ELF-1 (cell line): ENCODE data around the gene HOXA7.

Experiments
- DNase-seq: peaks from one replicate; pipeline ENCODE4 v3.0.0-alpha.2; 2016; ENCODE audit warnings: low read depth, low spot score

Gene HOXA7

GRCh38 chr7:27159266-27160144 is 3.0 kb upstream of the HOXA7 start:
- peak; percentile 49 for DNase-seq

DNA sequence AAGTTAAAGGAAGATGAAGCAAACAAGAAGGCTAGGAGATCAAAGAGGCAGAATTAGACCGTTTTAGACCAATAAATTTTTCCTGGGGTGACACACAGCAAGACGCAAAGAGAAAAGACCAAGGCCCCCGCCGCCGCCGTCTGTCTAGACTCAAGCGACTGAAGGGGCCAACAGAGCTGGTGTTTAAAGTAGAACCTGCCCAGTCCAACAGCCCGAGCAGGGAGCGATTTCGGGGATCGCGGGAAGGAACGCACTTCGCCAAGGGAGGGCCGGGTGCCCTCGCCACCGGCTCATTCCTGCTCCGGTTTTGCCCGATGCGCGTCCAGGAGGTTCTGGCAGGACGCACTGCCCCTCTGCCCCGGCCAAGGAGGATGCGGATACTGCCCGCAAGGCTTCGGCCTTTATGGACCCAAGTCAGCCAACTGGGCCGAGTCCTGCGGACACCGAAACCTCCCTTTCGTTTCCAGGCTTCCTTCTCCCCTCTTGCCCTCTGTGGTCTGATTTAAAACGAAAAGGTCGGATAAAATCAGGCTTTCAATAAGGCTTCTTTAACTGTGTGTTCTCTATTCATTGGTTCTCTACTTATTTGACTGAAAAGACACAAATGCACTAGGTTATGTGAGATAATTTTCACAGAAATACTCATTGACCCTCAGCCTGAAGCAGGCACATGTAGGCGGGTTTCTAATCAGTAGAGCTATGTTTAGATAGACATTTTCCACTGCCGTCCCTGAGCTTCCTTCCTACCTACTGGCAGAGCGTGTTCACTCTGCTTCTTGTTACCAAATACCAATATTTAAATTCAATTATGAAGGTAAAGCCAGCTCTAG is 2.2 kb upstream of the HOXA7 start:
- DNase-seq, result peak; percentile 36

- DNase-seq, result peak; percentile 32
Observed at GRCh38 chr7:27157702-27158431, 1.4 kb upstream of the HOXA7 start.

DNA sequence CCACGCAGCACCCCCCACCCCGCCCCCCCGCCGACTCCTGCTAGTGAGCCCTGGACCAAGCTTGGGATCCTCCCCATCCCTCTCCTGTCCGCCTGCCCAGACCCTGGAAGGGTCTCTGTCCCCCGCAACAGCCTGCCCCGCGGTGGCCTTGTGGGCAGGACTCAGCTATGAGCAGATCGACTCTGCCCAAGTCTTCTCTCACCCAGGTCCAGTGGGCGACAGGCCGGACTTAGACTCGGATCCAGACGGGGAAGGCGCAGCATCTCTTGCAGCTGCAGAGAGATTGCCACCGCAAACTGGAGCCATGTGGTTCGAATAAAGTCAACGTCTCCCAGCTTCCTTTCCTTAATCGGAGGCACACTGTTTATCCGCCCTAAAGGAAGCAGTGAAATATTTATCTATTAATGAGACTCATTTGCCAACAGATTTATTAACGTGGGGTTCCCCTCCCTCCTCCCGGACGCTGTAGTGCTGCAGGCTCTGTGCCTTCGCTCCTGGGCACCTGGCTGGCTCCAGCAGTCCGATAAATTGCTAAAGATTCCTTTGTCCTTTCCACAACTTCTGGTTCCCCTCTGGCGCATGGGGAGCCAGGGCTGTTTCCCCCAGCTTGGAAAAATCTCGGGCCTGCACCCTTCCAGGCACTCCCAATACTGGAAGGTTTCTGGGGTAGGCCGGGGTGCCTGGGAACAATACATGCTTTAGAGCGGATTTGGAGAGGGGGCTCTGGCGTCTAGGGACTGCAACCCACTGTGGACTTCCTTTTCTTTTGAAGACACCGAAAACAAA is 634 bp upstream of the HOXA7 start:
- DNase-seq, result peak; percentile 33

DNA sequence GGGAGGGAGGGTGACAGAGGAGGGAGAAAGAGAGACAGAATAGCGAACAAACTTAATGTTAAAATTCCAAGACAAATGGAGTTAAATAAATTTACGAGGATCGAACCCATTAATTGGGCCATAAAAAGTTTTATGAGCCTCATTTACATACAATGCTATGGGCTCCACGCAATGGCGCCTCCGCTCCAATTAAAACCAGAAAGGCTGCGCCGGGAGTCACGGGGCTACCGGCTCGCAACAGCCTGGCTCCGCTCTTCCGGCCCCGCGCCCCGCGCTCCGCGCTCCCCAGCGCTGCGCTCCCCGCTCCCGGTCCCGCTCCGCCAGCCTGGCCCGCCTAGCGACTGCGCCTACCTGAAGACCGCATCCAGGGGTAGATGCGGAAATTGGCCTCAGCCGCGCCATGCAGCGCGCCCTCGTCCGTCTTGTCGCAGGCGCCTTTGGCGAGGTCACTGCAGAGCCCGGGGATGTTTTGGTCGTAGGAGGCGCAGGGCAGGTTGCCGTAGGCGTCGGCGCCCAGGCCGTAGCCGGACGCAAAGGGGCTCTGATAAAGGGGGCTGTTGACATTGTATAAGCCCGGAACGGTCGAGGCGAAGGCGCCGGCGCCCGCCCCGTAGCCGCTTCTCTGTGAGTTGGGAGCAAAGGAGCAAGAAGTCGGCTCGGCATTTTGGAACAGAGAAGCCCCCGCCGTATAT is 513 bp downstream of the HOXA7 start:
- peak; percentile 70 for DNase-seq

- peak; percentile 63 for DNase-seq
Observed at GRCh38 chr7:27154901-27155815, 1.3 kb downstream of the HOXA7 start.

DNA sequence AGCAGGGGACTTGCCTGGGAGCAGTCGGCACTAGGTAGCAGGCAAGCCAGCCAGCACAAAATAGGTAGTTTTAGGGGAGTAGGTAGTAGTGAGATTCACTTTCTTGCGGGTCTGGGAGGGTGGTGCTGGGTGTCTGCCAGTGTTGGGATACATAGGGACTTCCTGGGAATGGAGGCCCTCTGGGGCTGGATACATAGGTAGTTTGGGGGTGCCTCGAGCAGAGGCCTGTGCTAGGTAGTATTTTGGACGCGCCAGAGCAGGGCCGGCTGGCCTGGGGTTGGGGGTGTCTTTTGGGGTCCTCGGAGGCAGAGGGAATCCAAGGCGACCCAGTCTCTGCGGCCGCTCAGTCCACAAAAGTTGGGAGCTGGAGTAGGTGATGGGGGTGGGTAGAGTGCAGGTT is 2.1 kb downstream of the HOXA7 start:
- DNase-seq, result peak; percentile 5

DNA sequence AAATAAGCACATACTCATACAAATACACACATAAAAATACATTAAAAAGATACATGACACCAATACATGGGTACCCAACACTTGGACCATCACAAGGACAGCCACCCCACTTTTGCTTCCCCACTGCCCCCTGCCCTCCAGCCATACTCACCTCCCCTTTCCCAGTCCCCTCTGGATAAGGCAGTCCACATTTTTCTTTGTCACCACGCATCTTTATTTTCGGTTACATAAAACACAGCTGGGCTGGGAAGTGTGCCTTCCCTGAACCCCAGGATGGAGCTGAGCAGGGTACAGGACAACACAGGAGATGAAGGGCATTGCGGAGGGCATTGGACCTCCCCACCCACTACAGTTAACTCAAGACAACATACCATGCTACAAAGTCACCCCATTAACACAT is 2.9 kb downstream of the HOXA7 start:
- peak; percentile 1 for DNase-seq

DNA sequence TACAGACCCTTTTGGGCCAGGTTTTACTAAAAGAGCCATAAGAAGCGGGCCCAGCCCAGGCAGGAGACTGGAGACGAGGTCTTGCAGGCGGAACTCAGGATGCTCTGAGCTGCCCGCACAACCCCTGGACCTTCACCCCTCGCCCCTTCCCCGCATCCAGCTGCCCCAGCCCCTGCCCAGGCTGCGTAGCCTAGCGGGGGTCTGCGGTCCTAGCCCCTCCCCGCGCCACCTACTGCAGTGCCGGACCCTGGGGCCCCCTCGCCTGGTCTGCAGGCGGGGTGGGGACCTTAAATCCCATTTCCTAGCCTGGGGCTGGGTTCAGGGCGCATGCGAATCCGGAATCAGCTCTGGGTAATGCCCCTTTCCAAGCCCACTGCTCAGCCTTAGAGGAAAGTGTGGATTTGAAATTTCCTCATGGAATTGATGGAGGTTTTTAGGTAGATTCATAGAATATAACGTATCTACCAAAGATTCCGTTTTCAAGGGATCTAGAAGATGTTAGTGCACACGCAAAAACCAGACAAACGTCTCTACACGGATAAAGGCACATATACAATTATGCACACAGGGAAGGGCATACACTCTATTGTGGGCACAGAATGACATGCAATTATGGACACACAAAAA is 3.5 kb downstream of the HOXA7 start:
- DNase-seq, result no peak

DNA sequence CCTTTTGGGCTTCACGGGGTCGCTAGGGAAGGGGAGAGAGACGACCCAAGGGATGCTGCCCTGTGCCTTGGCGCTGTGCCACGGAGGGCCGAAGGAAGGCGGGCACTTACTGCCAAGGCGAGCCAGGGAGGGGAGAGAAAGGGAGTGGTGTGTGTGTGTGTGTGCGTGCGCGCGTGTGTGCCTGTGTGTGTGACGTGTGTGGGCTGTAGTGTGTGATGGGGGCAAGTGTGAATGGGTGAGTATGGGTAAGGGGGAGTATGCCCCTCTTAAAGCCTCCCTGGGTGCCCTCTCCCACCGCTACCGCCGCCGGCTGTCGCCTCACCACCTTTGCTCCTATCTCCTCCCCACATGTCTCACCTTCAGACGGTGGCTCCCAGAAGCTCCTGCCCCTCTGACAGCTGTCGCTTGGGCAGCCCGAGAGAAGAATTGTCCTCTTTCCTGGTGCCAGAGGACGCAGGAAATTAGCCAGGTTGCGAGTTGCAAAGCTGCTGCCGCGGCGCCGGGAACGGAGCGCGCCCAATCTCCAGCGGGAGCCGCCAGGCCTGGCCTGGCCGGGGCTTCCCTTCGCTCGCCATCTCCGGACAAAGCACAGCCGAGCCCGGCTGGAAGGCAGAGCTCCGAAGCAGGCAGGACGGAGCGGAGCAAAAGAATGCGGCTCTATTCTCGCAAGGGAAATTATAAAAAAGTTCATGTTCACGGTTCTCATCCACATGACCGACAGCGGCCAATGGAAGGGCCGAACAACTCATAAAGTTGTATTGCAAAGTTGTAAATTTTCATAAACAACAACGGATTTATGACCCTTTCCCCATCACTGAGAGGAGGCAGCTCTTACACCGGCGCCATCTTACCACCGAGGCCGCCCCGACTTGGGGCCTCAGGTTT is 4.3 kb downstream of the HOXA7 start, which contains the start of gene HOXA3:
Gene HOXA3 (minus strand): TSS at position 653 of the 885 bp plus-strand sequence. CDS start 41,943 bp downstream, outside the sequence.
- DNase-seq, result peak; percentile 63

- DNase-seq, result no peak
Observed at GRCh38 chr7:27151341-27151930, 5.0 kb downstream of the HOXA7 start.

DNA sequence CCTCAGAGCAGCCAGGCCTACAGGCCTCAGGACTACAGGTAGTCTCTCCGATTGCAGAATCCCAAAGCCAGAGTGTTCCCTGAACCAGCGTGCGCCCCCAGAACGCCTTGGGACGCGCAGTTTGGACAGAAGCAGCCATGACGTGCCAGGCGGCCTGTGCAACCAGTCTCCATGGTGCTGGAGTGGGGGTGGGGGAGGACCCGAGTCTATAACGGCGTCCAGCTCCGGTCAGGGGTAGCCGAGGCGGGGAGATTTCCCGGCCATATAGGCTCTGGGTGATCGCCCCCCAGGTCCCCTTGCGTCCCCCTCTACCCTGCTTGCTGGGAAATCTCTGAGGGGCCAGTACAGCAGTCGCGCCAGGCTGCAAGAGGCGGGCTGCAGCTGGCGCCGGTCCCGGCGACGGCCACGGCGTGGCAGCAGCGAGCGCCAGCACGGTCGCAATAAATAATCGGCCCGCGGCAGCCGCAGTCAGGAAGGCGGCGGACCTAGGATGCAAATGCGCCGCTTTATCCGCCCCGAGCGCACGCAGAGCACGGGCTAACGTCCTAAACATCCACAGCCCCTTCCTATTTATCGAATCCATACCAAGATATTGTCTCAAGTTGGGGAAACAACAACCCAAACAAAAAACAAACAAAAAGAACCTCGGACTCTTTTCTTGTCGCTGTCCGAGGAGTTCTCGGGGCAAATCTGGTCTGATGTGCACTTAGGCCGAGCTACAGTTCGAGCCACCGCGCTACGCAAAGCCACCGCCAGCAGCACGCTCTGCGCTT is 5.7 kb downstream of the HOXA7 start:
- DNase-seq, result peak; percentile 92

DNA sequence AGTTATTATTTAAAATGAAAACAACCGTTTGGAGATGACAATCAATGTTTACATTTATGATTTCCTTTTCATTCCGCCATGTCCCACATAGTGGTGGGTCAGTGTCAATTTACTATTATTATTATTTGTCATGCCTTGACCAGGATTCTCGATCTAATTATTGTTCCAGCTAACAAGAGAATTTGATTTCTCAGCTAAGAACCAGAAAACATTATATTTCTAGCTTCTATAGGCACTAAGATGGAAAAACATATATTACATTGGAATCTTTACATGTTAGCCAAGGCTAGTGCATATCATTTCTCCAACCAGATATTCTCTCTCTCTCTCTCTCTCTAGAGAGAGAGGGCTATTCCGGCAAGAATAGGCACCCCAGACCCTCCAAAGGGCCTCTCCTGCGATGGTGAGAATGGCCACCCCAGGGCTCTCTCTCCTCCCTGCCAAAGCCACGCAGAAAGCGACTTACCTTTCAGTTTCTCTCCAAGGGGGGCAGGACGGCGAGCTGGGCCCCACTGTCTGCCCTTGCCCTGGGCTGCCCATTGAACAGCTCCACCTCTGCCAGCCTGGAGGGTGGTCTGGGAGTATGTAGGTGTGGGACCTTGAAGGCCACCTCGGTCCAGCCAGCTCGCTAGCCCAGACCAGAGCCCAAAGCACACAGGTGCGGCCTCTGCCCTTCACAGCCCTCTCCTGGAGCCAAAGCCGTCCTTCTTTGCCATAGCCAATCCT is 6.5 kb downstream of the HOXA7 start:
- no peak for DNase-seq

GRCh38 chr7:27148756-27149641 is 7.5 kb downstream of the HOXA7 start:
- DNase-seq, result peak; percentile 28
